Measurements from ENCODE around the gene ARHGAP6. TPM values are rescaled to one million over a fixed set of nuclear protein-coding genes. Genes with fewer than 3 reads are reported as not detected.

ARHGAP6 gene
- total and polyA plus RNA-seq, 2 of the 4 experiments (the other 2 are of a cell fraction): 1.4 to 1.8 TPM

DNA sequence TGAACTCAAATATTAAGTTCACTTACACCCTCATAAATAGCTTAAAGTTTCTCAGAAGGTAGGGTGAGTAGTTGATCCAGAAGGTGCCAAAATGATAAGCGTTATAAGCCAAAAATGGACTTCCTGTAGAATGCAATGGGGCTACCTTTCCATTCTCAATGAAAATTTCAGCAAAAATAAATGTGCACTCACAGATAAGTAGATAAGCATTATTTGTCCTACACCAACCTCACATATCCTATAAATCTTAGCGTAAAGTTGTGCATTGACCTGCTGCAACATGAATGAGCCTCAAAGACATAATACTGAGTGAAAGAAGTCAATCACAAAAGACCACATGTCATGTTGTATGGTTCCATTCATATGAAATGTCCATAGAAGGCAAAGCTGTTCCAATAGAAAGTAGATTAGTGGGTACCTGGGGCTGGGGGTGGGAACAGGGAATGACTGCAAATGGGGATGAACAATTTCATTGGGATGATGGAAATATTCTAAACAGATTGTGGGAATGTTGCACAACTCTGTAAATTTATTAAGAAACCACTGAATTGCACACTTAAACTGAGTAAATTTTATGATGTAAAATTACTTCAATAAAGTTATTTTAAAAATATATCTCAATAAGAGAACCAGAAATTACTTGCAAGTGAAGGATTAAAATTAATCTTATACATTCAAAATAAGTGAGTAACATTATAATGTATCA is 271.6 kb downstream of the ARHGAP6 start:
- no peak overlapping the region for H4K5ac ChIP-seq (ENCODE audit: low read depth, low read length)
- H3K56ac ChIP-seq (ENCODE audit: extremely low read depth, insufficient read depth, low read length): no peak overlapping the region
- H2BK120ac ChIP-seq (ENCODE audit: low read depth, low read length): no peak overlapping the region
- H3K36me3 ChIP-seq (ENCODE audit: control insufficient read depth, insufficient read depth, low read length): no peaks in the 10 kb centered on the region
- in situ Hi-C loops (cut with MboI; ENCODE audit: low sequenced_read_pairs): no loop called here
- ATAC-seq (ENCODE audit: low read depth): no peak
- no peak overlapping the region for H2AK9ac ChIP-seq (replicated peaks; ENCODE audit: low read depth, low read length, poor library complexity)
- no peak overlapping the region for H2AK5ac ChIP-seq (ENCODE audit: low read depth, low read length)
- H3K4ac ChIP-seq (ENCODE audit: low read depth, low read length): no peak overlapping the region
- DNase-seq: no peak
- no peaks in the 10 kb centered on the region for H3K9me1 ChIP-seq (ENCODE audit: insufficient read depth, low read length)
- CTCF ChIA-PET: no interaction called here
- H3K27me3 ChIP-seq (ENCODE audit: control insufficient read depth, insufficient read depth, low read length): no peaks in the 10 kb centered on the region
- no peak overlapping the region for H3K23ac ChIP-seq (ENCODE audit: low read depth, low read length)
- TF ChIP-seq CHD1 (IDR thresholded peaks at IDR 0.05; ENCODE audit: low read depth, low read length): no peak
- TF ChIP-seq CEBPB (IDR thresholded peaks at IDR 0.05; ENCODE audit: low read depth, low read length): 0 out of 2 replicates have a peak, but pooled peaks have one; percentile 41
- no peak for TF ChIP-seq RFX5 (IDR thresholded peaks at IDR 0.05; ENCODE audit: low read depth, low read length)
- intact Hi-C loops (cut with micrococcal nuclease): no loop called here
- no peak overlapping the region for H3K4me2 ChIP-seq (ENCODE audit: low read depth, low read length)
- H3K4me3 ChIP-seq (ENCODE audit: insufficient read depth, low read depth, low read length): no peak overlapping the region
- no peak overlapping the region for H3K14ac ChIP-seq (replicated peaks; ENCODE audit: low read depth, low read length)
- POLR2A ChIA-PET (ENCODE audit: unreplicated experiment): no interaction called here
- no peaks in the 10 kb centered on the region for H4K20me1 ChIP-seq (ENCODE audit: insufficient read depth, low read length)
- no peaks in the 10 kb centered on the region for H3K4me1 ChIP-seq (ENCODE audit: control insufficient read depth, insufficient read depth, low read length)
- H3K9ac ChIP-seq (ENCODE audit: low read depth, low read length): no peak overlapping the region
- no peak overlapping the region for H2BK20ac ChIP-seq (ENCODE audit: low read depth, low read length)
- no peak overlapping the region for H2AFZ ChIP-seq (replicated peaks; ENCODE audit: low read length, poor library complexity)
- H3K18ac ChIP-seq (ENCODE audit: low read depth, low read length): no peak overlapping the region
- no peak overlapping the region for H2BK5ac ChIP-seq (ENCODE audit: low read depth, low read length, poor library complexity, severe bottlenecking)
- H3K79me1 ChIP-seq (ENCODE audit: low read depth in 1 of 2, low read length in 2 of 2): no peaks in the 10 kb centered on the region; a peak in 1 of 4 replicates
- H4K91ac ChIP-seq (ENCODE audit: insufficient read depth, low read depth, low read length): no peak overlapping the region
- no peak overlapping the region for H4K8ac ChIP-seq (ENCODE audit: low read depth in 2 of 2, low read length in 2 of 2)
- dilution Hi-C loops (cut with HindIII; ENCODE audit: low sequenced_read_pairs, unreplicated experiment): no loop called here
- BruUV-seq (replicated peaks): no TSS peak
- no peak overlapping the region for H3K27ac ChIP-seq (ENCODE audit: insufficient read depth, low read length)
- H3K9me3 ChIP-seq (ENCODE audit: control insufficient read depth, insufficient read depth, low read length): no peaks in the 10 kb centered on the region
- WGBS, 2 experiments (ENCODE audit: extremely low coverage in 2 of 2, insufficient read length in 1 of 2): no CpG with 5 or more reads among the region's 2 CpGs
- no peak overlapping the region for H2BK15ac ChIP-seq (ENCODE audit: low read depth, low read length)
